T-helper 22 cell (primary cell): ENCODE data around the gene KCNB1.

Experiments used
- DNase-seq: peaks from one replicate; pipeline ENCODE4 v3.0.0-alpha.2; 2020; ENCODE audit warnings: low read depth

Gene KCNB1

DNA sequence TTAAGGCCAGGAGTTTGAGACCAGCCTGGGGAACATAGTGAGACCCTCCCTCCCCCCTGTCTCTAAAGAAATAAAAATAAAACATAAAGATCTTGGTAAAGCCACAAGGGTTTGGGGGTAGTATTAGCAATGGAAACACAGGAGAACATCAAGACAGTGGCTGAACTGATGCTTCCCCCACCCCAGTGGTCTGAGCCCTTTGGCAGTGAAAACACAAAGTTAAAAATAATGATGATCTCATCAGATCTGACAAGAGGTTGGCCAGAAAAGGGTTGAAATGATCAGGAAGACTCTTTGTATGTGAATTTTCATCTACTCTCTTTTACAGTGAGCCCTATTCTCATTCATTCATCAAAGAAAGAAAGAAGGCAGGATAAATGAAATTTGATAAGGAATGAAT lies 93.7 kb downstream of the KCNB1 start:
- DNase-seq: no peak

DNA sequence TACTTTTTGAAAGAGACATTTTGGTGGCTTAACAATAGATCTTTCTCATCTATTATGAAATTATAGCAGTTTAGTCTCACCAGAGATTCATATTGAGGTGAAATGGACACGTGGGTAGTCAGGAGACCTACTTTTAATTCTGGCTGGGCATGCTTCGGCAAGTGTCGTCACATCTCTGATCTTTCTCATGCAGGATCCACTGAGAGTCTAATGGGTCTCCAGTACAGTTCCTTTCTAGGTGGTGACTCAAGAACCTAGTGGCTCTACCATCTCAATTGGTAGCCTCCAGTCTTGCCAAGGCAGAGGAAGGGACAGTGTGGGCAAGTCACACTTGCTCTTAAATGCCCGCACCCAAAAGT lies 94.9 kb downstream of the KCNB1 start:
- no peak for DNase-seq

DNA sequence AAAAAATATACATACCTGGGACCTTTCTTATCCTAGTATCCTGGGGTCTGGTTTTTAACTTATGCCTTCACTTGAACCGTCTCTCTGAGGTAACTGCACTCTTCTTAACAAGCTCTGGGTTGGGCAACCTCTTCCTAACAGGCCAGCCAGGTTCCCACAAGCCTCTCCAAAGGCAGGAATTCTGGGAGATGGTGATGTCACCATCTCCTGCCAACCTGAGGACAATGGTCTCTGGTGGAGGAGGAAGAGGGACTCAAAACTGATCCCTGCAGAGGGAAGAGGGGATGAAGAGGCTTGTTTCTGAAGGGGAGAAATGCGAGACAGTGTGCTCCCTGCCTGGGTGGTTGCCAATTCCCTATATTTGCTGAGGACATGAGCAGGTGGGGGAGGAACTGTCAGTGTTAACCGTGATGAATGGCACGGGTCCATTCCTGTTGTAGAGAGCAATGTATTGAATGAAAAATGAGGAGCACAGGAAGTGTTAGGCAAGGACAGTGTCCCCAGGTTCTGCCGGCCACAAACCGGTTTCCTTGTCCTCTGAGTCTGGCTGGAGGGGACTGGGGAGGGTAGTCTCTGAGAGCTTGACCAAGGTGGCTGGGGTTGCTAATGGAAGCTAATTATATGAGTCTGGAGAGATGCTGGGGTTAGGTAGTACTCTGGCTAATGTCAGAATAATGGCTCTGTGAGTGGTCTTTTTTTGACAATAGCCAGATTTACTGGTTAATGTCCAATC lies 95.5 kb downstream of the KCNB1 start:
- DNase-seq: no peak

DNA sequence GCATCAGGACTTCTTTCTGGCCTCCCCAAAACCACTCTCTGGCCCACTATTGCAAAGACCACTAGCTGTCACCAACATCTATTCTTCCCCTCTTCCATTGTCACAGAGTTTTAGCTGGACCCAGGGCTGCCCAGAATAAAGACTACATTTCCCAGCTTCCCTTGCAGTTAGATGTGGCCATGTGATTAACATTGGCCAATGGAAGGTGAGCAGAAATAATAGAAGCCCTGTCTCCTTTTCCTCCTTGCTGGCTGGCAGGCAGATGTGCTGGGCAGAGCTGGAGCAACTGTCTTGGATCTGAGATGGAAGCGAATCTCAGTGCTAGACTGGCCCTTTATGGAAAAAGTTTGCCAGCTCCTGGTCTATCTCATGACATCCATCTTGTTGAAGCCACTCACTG lies 97.0 kb downstream of the KCNB1 start:
- no peak for DNase-seq

DNA sequence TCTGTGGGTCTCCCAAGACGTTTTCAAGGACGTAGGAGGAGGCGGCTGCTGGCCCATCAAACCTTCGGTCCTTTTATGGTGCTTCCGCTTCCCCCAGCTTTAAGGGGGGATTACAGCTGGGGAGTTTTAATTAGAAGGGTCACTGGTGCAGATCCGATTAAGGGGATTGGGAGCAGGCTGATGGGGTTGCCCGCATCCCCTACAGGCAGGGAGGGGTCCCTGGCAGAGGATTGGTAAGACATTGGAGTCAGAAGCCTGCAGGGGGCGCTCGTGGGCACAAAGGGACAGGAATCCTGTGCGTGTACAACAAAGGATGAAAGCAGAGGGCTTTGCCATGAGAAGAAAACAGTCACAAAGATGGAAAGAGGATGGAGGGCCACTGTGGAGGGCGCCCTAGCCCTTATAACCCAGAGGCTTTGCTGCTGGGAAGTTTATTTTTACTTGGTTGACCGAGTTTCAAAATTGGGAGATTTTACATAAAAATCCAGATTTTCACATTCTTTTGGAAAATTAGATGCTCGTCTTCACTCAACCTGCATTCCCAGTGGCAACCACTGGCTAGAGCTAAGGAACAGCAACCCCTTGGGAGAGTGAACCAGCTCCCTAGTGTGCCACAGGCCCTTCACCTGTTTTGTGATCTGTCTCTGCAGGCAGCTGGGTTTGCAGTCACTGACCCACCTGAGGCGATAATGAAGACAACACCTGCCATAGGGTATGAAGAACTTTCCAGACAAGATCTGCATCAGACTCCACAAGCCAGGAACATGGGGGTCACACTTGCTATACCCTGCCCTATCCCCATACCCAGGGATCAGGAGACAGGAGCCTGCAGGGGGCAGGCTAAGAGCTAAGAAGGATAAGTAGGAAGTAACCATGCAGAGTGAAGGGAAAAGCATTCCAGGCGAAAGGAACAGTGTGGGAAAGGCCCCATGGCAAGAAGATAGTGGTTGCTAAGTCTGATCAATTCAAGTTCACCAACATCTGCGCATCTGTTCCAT lies 97.7 kb downstream of the KCNB1 start:
- no peak for DNase-seq

DNA sequence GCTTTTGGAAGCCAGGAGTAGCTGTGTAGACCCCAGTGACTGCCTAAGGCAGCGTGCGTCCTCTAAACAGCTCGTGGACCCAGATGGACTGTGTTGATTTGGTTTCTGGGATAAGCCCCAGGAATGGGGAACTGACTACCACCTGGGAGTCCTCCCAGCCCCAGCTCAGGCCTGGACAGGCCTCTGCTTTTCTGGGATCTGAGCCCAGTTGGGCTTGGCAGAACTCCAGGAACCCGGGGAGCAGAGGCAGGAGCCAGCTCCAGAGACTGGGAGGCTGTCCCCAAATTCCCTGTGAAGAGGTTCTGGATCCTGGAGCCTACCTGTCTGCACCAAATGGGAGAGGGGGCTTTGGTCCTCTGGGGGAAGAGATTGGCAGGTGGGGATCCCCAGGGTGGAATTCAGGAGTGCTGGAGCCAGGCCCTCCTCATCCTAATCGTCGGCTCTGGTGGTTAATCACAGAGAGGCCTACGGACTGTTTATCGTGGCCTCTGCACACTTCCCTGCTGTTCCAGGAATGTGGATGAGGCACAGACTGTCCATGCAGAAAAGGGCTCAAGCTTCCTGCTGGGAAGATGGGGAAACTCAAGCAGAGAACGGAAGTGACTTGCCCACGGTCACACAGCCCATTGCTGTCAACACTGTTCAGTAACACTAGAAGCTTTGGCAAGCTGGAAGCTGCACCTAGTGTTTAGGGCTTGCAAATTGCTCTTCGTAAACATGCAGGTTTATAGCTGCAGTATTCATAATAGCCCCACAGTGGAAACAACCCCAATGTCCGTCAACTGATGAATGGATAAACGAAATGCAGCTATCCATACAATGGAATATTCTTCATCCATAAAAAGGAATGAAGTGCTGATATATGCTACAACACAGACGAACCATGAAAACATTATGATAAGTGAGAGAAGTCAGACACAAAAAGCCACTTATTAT lies 100.6 kb downstream of the KCNB1 start:
- DNase-seq: no peak

DNA sequence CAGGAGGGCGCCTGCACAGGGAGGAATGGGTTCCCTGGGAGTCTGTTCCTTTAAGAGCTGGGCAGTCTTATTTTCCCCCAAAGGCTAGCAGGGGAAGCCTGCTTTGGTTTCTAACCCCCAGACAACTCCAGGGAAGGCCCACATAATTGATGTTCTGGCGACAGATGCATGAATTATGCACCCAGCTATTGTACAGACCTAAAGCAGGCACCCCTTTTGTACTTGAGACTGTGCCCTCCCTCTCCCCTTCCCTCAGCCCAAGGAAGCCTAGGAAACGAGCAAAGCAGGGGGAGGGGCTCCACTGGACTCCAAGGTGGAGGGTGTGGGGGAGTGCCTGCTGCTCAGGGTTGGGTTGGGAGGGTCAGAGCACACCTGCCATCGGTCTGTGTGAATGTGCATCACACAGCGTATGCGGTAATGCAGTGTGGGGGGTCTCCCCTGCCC lies 102.1 kb downstream of the KCNB1 start:
- DNase-seq: no peak

DNA sequence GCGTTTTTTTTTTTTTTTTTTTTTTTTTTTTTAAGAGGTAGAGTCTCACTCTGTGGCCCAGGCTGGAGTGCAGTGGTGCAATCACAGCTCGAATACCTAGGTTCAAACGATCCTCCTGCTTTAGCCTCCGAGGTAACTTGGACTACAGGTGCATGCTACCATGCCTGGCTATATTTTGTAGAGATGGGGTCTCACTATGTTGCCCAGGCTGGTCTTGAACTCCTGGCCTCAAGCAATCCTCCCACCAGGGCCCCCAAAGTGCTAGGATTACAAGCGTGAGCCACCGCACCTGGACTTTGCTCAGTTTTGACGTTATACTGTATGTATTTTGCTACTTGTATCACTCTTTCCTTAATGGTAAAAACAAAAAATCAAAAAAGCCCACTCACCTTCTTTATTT lies 103.1 kb downstream of the KCNB1 start:
- no peak for DNase-seq

DNA sequence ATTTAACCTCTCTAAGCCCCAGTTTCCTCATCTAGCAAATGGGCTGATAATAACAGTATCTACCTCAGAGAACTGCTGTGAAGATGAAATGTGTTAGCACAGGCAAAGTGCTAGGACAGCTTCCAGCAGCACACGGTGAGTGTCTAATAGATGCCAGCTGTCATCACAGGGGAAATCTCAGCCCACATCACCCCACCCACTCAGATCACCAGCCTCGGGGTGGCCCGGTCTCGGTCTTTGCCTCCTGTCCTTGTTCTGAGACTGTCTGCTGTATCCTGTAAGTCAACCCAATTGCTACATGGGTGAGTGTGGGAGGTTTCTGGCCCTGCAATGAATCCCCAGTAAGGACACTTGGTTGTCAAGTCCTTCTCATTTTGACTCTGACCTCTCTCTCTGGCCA lies 105.1 kb downstream of the KCNB1 start:
- no peak for DNase-seq

DNA sequence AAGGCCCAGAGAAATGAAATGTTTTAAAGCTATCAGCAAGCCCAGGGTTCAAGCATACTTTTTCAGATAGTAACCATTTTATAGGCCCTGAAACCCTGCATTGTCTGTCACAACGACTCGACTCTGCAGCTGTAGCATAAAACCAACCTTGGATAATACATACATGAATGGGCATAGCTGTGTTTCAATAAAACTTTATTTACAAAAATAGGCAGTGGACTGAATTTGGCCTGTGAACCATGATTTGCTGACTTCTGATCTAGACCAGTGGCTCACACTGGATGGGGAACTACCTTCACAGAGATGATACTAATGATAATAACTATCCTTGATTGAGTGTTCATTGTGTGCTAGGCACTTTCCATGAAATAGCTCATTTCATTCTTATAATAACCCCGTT lies 107.3 kb downstream of the KCNB1 start:
- no peak for DNase-seq

DNA sequence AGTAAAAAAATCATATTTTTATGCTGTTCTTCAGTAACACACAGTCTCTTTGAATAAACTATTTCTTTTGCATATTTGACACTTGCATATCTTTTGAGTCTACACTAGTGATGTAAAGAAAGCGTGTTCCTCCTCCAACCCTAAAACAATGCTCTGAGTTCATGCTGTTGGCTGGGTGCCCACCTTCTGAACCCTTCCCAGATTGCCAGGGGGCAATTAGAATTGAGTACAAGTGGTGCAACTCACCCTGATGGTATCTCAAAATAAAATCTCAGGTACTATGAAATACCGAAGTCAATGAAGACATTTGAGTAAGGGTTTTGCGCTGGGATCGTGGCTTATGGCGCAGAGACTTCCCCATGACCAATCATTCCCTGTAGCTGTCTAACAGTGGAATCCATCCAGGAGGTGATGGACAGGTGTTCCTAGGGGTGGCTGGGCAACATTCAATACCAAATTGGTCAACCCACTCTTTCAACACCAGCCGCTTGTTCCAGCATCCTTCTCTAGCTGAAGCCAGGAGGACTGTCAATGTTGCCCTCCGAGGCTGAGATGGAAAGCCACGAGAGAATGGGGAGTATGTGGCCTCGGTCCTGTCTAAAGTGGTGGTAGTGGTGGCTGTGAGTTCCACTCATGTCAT lies 110.3 kb downstream of the KCNB1 start:
- DNase-seq: no peak

DNA sequence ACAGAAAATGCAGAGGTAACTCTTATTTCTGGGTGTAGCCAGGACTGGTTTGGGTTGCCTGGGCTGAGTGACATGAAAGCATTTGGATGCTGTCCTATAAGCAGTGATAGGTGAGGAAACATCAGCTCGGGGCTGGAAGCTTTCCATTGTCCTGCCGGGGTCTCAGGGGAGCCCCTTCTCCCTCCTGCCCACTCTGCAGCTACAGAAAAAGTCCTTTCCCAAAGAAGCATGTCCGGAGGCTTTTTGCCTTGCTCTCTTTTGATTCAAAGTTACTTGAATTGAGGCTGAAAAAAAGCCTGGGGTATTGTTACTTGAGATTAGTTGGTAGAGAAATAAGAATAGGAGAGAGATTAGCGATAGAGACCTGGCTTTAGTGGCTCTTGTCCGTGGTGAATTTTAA lies 113.9 kb downstream of the KCNB1 start:
- no peak for DNase-seq

DNA sequence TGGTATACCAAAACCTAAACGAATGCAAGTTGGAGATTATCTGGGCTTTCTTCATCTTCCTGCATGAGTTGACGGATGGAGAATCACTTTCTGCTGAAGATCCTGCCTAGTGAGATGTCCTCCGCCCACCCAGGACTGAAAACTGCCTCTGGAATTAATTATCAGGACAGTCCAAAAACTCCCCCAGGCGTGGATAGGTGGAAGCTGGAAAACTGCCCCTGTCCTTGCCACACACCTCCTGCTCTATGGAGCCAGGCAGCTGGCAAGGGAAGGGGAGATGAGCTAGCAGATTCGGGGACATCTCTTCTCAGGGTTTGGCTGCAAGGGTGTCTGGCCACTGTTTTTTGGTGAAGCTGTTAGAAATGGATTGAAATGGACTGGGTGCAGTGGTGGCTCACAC lies 115.4 kb downstream of the KCNB1 start:
- no peak for DNase-seq

DNA sequence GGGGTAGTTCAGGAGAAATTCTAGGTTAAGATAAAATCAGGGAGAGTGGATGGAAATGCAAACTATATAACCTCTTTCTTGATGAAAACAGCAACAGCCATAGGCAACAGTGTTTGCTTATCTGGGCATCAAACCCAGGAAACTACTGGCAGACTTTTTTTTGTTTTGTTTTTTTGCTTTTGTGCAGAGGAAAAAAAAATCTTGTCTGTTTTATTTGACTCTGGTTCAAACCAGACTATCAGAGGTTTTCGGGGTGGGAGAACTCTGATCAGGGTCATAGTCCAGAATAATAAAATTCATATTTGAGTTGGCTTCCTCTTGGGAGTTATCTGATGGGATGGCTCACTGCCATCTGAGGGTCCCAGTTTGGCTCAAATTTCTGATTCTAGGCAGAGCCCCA lies 115.8 kb downstream of the KCNB1 start:
- no peak for DNase-seq

DNA sequence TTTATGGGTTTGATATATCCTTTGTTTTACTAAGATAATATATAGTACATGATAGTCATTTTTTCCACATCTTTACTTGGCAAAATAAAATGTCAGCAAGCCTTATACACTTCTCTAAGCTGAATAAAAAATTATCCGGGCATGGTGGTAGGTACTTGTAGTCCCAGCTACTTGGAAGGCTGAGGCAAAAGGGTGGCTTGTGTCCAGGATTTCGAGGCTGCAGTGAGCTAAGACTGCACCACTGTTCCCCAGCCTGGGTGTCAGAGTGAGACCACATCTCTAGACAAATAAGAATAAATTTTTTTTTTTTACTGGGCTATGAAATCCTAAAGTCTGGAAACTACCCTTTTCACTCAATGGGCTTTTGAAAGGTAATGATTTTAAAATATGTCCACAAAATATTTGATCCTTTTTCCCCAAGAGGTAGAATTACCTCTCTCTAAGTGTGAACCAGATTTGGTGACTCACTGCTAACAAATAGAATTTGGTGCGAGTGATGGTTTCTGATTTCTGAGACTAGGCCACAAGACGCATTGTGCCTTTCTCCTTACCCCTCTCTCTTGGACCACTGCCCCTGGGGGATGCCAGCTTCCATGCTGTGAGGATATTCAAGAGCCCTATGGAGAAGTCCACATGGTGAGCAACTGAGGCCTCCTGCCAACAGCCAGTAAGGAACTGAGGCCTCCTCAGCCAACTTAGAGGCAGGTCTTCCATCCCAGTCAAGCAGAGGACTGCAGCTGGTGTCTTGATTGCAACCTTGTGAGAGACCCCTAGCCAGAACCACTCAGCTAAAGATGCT lies 120.4 kb downstream of the KCNB1 start:
- DNase-seq: no peak

DNA sequence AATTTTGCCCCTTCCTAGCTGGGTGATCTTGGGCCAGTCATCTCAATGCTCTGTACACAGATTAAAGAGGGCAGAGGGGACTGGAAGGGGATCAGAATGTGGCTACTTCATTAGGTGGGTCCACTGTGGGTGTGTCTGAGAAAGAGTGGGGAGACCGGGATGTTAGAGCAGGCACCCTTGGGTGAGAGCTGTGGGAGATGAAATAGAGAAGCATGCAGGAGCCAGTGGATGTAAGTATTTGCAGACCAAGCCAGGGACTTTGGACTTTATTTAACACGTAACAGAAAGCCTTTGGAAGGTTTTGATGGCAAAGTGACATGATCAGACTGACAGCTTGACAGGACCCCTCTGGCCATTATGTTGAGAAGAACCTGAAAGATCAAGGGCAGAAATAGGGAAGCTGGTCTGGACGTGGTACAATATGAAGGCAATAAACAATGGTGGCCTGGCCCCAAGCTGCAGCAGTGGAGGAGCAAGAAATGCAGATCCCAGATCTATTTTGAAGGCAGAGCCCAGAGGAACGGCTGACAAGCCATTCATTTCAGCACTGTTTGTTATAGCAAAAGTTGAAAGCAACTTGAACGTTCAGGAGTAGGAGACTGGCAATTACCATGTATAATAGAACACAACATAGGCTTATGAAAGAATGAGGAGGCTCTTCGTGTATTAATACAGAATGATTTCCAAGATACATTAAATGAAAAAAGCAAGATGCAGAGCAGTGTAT lies 122.1 kb downstream of the KCNB1 start:
- DNase-seq: no peak

DNA sequence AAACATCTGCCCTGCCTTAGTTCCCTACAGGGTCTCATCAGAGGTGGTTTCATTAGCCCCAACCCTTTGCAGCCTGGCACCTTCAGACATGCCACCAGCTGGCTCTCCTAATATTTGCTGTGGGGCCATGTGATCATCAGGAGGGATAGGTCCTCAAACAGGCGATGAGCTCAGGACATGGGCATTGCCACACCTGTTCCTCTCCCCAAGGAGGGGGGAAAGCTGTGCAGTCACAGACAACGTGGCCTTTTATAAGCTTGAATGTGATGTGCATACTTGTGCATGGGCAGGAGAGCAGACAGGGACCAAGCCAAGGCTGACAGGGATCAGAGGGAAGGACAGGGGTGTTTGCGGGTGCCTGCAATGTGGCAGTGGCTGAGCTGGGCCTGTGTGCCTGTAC lies 125.8 kb downstream of the KCNB1 start:
- DNase-seq: no peak

DNA sequence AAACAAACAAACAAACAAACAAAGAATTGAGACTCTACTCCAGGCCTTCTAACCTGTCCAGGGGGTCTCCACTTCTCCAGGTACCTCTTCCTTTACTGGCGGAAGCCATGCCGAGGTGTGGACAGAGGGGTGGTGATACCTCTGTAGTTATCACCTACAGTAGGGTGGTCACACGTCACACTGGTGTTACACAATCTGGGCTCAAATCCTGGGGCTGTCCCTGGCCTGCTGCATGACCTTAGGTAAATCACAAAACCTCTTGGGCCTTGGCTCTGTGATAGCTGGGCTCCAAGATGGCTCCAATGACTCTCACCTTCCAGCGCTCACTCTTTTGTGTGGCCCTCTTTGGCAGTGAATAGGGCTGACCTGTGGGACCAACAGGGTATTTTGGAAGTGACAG lies 127.8 kb downstream of the KCNB1 start:
- DNase-seq: no peak

DNA sequence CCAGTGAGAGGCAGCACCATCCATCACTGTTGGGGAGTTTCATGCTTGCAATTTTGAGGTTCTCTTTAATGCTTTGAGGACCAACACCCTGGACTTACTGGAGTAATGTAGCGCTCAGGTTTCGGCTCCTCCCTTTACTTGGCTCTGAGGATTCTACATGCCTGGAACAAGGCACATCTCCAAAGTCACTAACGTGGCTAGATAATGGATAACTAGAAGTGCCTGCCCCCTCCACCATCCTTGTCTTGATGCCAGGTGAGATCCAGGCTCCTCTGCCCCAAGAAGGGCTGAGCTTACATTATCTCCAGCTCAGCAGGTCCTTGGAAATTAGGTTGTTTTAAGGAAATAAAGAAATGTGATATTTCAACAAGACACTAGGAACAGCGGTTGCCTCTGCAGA lies 129.1 kb downstream of the KCNB1 start:
- DNase-seq: no peak

DNA sequence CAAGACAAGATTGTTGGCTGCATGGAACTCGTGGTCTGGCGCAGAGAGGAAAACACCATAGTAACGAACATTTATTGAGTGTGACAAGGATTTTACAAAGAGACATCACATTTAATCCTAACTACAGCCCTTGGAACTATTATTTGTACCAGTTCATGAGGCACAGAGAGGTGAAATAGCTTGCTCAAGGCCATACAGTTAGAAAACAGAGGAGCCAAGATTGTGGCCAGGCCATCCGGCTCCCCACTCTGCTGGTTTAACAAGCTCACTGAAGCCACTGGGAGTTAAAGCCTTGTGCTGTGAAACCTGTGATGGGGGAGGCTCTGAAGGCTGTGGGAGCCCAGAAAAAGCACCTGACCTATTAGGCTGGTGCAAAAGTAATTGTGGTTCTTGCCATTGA lies 129.7 kb downstream of the KCNB1 start:
- DNase-seq: no peak
